Esophagus squamous epithelium (tissue), 4 donors: Measurements from ENCODE around the gene OR9Q2.

Experiments
- POLR2A ChIP-seq, 4 donors: fragments of 450-650 bp; IDR thresholded peaks; one replicate each; pipeline ENCODE4 v1.6.1; 2017; ENCODE audit warnings: antibody characterized with exemption in 4 of 4, mild to moderate bottlenecking in 4 of 4, moderate library complexity in 3 of 4
- TF ChIP-seq, protein P1 (sequence below), 6 experiments: fragments of 450-650 bp in 4 of 6; fragments of 200-600 bp in 2 of 6; sonication (generic) in 2 of 6; IDR thresholded peaks; one replicate each; pipeline ENCODE4 v1.5.1; 2016 to 2019; ENCODE audit warnings: antibody characterized with exemption in 6 of 6, mild to moderate bottlenecking in 4 of 6, moderate library complexity in 4 of 6

DNA sequence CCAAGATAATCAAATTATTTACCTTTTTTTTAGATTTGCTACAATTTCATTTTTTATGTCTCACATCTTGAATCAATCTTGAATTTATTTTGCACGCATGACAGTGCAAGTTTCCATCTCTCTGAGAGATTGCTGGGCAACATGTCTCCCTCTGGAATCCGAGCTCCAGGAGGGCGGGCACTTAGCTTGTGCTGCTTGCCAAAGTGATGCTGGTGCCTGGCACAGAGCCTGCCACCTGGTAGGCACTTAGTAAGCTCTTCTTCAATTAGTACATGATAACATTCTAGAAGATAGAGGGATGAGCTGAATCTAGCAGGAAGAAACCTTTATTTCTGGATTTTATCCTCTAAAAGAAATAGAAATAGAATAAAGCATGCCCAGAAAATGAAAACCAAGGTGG, 36.1 kb upstream of the OR9Q2 start:
- TF ChIP-seq, protein P1, sequence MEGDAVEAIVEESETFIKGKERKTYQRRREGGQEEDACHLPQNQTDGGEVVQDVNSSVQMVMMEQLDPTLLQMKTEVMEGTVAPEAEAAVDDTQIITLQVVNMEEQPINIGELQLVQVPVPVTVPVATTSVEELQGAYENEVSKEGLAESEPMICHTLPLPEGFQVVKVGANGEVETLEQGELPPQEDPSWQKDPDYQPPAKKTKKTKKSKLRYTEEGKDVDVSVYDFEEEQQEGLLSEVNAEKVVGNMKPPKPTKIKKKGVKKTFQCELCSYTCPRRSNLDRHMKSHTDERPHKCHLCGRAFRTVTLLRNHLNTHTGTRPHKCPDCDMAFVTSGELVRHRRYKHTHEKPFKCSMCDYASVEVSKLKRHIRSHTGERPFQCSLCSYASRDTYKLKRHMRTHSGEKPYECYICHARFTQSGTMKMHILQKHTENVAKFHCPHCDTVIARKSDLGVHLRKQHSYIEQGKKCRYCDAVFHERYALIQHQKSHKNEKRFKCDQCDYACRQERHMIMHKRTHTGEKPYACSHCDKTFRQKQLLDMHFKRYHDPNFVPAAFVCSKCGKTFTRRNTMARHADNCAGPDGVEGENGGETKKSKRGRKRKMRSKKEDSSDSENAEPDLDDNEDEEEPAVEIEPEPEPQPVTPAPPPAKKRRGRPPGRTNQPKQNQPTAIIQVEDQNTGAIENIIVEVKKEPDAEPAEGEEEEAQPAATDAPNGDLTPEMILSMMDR (IDR thresholded peaks at IDR 0.05): no peak
- no peak for TF ChIP-seq POLR2A (IDR thresholded peaks at IDR 0.05)
